Stimulated activated CD4-positive, alpha-beta T cell treated with anti-CD3 and anti-CD28 coated beads, Interleukin-4, amount 100 ng/mL, for 1 hour (primary cell): ENCODE measurements around the gene CDX1.

ENCODE experiments used
- DNase-seq: peaks from one replicate; pipeline ENCODE4 v3.0.0-alpha.2; 2020

CDX1 gene

GRCh38 chr5:150184990-150185912, 18.7 kb downstream of the CDX1 start:
- DNase-seq, result no peak

- DNase-seq, result no peak
These were observed 19.6 kb downstream of the CDX1 start for GRCh38 chr5:150186137-150186536.

- no peak for DNase-seq
These were observed 20.3 kb downstream of the CDX1 start for GRCh38 chr5:150186897-150187296.

GRCh38 chr5:150188146-150188842, 21.7 kb downstream of the CDX1 start:
- DNase-seq, result no peak

- no peak for DNase-seq
These were observed 22.7 kb downstream of the CDX1 start for GRCh38 chr5:150189326-150189725.

- DNase-seq, result no peak
These were observed 23.3 kb downstream of the CDX1 start, which contains the start of gene SLC6A7 for GRCh38 chr5:150189728-150190502. Gene SLC6A7 (plus strand): TSS chr5:150190062. CDS start chr5:150190328, 266 bp downstream.

- no peak for DNase-seq
These were observed 24.0 kb downstream of the CDX1 start for GRCh38 chr5:150190503-150190979.

- no peak for DNase-seq
These were observed 24.4 kb downstream of the CDX1 start for GRCh38 chr5:150190987-150191386.

GRCh38 chr5:150192462-150192861, 25.9 kb downstream of the CDX1 start:
- no peak for DNase-seq

- no peak for DNase-seq
These were observed 29.3 kb downstream of the CDX1 start for GRCh38 chr5:150195736-150196485.

GRCh38 chr5:150196514-150196913, 29.9 kb downstream of the CDX1 start:
- no peak for DNase-seq

GRCh38 chr5:150196986-150197385, 30.4 kb downstream of the CDX1 start:
- no peak for DNase-seq

GRCh38 chr5:150197476-150197875, 30.9 kb downstream of the CDX1 start:
- DNase-seq, result no peak

- DNase-seq, result no peak
These were observed 35.9 kb downstream of the CDX1 start for GRCh38 chr5:150202501-150202900.

- no peak for DNase-seq
These were observed 37.4 kb downstream of the CDX1 start for GRCh38 chr5:150203832-150204589.

- no peak for DNase-seq
These were observed 38.0 kb downstream of the CDX1 start for GRCh38 chr5:150204590-150204960.

- DNase-seq, result no peak
These were observed 39.7 kb downstream of the CDX1 start for GRCh38 chr5:150206098-150206778.

- DNase-seq, result no peak
These were observed 40.2 kb downstream of the CDX1 start for GRCh38 chr5:150206779-150207115.

GRCh38 chr5:150208187-150209098, 41.9 kb downstream of the CDX1 start:
- no peak for DNase-seq

- DNase-seq, result no peak
These were observed 42.6 kb downstream of the CDX1 start for GRCh38 chr5:150209099-150209635.
